IPS-11a (cell line): Measurements from ENCODE around the gene CLCN2.

Experiments used
- H3K4me3 ChIP-seq: one replicate; pipeline ENCODE4 v1.5.1; 2013; ENCODE audit warnings: low read depth, low read length, control low read depth

The CLCN2 gene

GRCh38 chr3:184300378-184300720 is 61.1 kb downstream of the CLCN2 start:
- H3K4me3 ChIP-seq, result peak overlapping the region; percentile 83

GRCh38 chr3:184299488-184300377 is 61.7 kb downstream of the CLCN2 start:
- H3K4me3 ChIP-seq, result peak overlapping the region; percentile 83

- H3K4me3 ChIP-seq, result peak within 1 kb of the TSS; percentile 83
These were observed 62.5 kb downstream of the CLCN2 start, which contains the start of gene PSMD2 for GRCh38 chr3:184298759-184299487. Gene PSMD2, plus strand, starts transcription at chr3:184299241. Its CDS starts 26 bp downstream, at chr3:184299267.

GRCh38 chr3:184296616-184297015 is 64.8 kb downstream of the CLCN2 start:
- H3K4me3 ChIP-seq, result no peak overlapping the region
